C4-2B (cell line): ENCODE data around the gene MND1.

Source experiments
- H3K27ac ChIP-seq: fragments of 450-650 bp; 2 replicates; pipeline ENCODE4 v1.5.1; 2017
- ZFX ChIP-seq: fragments of 450-650 bp; IDR thresholded peaks from 2 replicates; pipeline ENCODE4 v1.6.1; 2017
- TF ChIP-seq, protein P1 (sequence below): fragments of 450-650 bp; conservative IDR thresholded peaks from 2 replicates; pipeline ENCODE4 v1.5.1; 2017; ENCODE audit warnings: mild to moderate bottlenecking

The MND1 gene

DNA sequence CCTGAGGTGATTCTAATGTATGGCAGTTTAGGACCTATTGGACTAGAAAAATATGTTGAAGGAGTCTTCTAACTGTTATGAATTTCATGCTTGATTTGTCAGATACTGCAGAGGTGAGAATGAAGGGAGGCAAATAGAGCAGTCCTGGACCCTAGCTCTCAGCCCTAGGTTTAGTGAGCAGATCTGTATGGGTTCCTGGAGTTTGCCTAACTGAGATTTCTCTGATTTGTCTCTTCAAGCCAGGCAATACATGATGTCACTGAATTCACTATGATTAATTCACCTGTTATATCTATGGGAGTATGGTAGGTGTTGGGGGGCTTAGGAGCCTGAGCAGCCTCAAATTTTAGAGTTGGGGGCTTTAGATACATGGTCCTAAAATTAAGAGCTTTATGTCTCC, 2.6 kb downstream of the MND1 start:
- no peak for TF ChIP-seq ZFX
- TF ChIP-seq, protein P1, sequence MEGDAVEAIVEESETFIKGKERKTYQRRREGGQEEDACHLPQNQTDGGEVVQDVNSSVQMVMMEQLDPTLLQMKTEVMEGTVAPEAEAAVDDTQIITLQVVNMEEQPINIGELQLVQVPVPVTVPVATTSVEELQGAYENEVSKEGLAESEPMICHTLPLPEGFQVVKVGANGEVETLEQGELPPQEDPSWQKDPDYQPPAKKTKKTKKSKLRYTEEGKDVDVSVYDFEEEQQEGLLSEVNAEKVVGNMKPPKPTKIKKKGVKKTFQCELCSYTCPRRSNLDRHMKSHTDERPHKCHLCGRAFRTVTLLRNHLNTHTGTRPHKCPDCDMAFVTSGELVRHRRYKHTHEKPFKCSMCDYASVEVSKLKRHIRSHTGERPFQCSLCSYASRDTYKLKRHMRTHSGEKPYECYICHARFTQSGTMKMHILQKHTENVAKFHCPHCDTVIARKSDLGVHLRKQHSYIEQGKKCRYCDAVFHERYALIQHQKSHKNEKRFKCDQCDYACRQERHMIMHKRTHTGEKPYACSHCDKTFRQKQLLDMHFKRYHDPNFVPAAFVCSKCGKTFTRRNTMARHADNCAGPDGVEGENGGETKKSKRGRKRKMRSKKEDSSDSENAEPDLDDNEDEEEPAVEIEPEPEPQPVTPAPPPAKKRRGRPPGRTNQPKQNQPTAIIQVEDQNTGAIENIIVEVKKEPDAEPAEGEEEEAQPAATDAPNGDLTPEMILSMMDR = no peak
- no peak overlapping the region for H3K27ac ChIP-seq

DNA sequence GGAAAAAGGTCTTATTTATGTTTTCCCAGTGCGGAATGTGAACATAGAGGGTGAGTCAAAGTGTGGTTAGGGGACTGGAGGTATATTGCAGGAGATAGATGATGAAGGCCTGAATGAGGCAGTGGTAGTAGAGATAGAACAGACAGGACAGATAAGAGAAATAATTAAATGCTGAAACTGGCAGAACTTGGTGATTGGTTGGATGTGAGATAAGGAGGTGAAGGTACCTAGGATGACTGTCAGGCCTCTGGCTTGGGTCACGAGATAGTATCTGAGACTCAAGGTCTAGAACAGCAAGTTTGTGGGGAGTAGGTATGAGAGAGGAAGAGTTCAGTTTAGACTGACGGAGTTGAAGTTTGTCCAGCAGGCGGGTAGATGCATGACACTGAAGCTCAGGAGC, 3.5 kb downstream of the MND1 start:
- TF ChIP-seq ZFX = no peak
- TF ChIP-seq, protein P1 = no peak
- H3K27ac ChIP-seq = no peak overlapping the region

DNA sequence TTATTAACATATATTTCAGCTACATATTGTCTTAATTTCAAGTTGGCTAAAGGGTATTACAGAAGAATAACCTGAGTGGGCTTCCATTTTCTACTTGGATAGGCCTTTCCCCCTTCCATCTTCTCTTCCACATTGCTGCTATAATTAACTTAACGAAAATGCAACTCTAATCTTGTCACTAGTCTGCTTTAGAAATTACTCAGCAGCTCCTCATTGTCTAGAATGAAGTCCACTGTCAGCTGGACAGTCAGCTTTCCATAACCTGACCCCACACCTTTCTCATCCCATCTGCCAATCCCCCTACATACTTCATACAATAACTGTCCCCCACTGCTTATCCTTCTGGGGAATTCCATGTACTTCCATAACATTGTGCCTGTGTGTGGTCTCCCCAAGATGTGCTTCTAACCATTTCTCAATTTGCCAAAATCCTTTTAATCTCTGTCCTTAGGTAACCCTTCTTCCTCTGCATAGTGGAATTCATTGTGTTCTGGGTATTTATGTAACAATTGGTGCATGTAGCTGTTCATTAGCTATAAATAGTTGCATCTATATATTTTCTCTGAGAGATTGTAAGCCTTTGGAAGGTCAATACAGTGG, 4.8 kb downstream of the MND1 start:
- no peak for TF ChIP-seq ZFX
- TF ChIP-seq, protein P1 = no peak
- no peak overlapping the region for H3K27ac ChIP-seq

DNA sequence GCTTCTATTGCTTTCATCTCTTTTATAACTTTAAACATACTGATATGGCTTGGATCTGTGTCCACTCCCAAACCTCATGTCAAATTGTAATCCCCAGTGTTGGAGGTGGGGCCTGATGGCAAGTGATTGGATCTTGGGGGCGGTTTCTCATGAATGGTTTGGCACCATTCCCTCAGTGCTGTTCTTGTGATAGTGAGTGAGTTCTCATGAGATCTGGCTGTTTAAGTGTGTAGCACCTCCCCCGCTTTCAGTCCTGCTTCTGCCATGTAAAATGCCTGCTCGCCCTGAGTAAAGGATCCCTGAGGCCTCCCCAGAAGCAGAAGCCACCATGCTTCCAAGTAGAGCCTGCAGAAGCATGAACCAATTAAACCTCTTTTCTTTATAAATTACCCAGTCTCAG, 17.7 kb downstream of the MND1 start:
- no peak for TF ChIP-seq ZFX
- TF ChIP-seq, protein P1 = no peak
- no peak overlapping the region for H3K27ac ChIP-seq

DNA sequence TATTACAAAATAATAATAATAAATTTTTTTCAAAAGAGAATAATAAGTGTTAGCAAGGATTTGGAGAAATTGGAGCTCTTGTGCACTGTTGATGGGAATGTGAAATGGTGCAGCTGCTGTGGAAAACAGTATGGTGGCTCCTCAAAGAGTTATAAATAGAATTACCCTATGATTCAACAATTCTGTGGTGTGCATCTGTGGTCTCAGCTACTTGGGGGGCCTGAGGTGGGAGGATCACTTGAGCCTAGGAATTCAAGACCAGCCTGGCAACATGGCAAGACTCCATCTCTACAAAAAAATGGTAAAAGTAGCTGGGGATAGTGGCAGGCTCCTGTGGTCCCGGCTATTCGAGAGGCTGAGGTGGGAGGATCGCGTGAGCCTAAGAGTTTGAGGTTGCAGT, 19.6 kb downstream of the MND1 start:
- H3K27ac ChIP-seq = no peak overlapping the region
- no peak for TF ChIP-seq ZFX
- TF ChIP-seq, protein P1 = no peak

DNA sequence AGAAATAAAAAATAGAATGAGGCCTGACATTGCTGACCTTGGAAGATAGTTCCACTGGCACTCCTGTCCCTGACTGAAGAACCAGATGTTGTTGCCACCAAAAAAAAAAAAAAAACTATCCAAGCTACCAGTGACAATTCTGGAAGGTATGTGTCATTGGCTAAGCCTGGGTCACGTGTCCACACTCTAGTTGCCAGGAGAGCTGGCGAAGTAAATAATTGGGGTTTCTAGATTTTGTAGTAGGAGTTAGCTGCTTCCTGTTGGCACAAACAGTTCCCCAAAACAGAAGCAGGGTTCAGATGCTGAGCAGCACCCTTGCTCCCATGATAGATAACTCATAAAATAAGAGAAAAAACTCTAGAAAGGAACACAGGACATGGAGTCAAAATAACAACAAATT, 20.5 kb downstream of the MND1 start:
- H3K27ac ChIP-seq = no peak overlapping the region
- TF ChIP-seq, protein P1 = no peak
- TF ChIP-seq ZFX = no peak

DNA sequence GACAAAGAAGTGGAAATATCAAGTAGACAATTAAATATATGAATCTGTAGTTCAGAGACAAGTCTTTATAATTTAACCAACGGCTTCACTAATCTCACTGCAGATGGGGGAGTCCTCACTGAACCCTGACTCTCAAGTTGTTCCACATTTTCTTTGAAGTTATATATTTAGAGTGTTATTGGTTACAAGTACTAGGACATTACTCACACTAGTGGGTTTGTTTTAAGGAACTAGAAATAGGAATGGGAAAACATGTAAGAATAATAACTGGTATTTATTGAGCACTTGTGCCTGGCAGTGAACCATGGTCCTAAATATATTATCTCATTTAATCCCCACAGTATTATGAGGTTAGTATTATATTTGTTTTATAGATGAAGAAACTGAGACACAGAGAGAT, 22.0 kb downstream of the MND1 start:
- H3K27ac ChIP-seq = no peak overlapping the region
- TF ChIP-seq ZFX = no peak
- TF ChIP-seq, protein P1 = no peak
